BE2C (cell line): ENCODE data around the gene KMT2B. TPM values are rescaled to one million over a fixed set of nuclear protein-coding genes. Genes with fewer than 3 reads are reported as not detected.

ENCODE experiments used
- DNase-seq: peaks from one replicate; pipeline ENCODE4 v3.0.0-alpha.2; 2020
- H3K27me3 ChIP-seq: fragments of 250-450 bp; sonication (Bioruptor Pico); 2 replicates; pipeline ENCODE4 v1.5.1; 2020; ENCODE audit warnings: mild to moderate bottlenecking
- H3K36me3 ChIP-seq: fragments of 250-450 bp; sonication (Bioruptor Pico); 2 replicates; pipeline ENCODE4 v1.5.1; 2020; ENCODE audit warnings: mild to moderate bottlenecking
- H3K4me1 ChIP-seq: fragments of 250-450 bp; sonication (Bioruptor Pico); 2 replicates; pipeline ENCODE4 v1.5.1; 2020
- H3K4me3 ChIP-seq: 2 replicates; pipeline ENCODE4 v1.5.1; 2011; ENCODE audit warnings: low read depth, low read length
- H3K9me3 ChIP-seq: fragments of 250-450 bp; sonication (Bioruptor Pico); 2 replicates; pipeline ENCODE4 v1.5.1; 2020
- CTCF ChIP-seq: IDR thresholded peaks from 2 replicates; pipeline ENCODE4 v1.5.1; 2012; ENCODE audit warnings: mild to moderate bottlenecking, low read depth, low read length
- polyA plus RNA-seq: library from polyadenylated mRNA; unstranded; fragments of >200 nt; gene quantifications from one replicate; pipeline ENCODE4 v1.2.1, GENCODE V29; 2012; ENCODE audit warnings: low read depth, missing spikeins; ENCODE audit not compliant: insufficient read length, insufficient read depth

Gene KMT2B
- 162 TPM for polyA plus RNA-seq

GRCh38 chr19:35717665-35718344 is at the start of gene KMT2B:
KMT2B (plus strand) TSS chr19:35718003; CDS start chr19:35718019, 16 bp downstream.
- no peaks in the 10 kb centered on the region for H3K9me3 ChIP-seq
- no peaks in the 10 kb centered on the region for H3K27me3 ChIP-seq
- peaks cover 24% of the 10 kb centered on the region for H3K36me3 ChIP-seq
- no peaks in the 10 kb centered on the region; the same call in 1 of the 2 replicates for H3K4me1 ChIP-seq
- TF ChIP-seq CTCF: no peak
- no peak for DNase-seq
- H3K4me3 ChIP-seq: peak within 1 kb of the TSS; percentile 87

GRCh38 chr19:35669566-35669965 is 48.2 kb upstream of the KMT2B start:
- no peak for TF ChIP-seq CTCF
- no peak overlapping the region for H3K4me3 ChIP-seq
- peaks cover 64% of the 10 kb centered on the region for H3K27me3 ChIP-seq
- H3K4me1 ChIP-seq: no peaks in the 10 kb centered on the region
- DNase-seq: no peak
- no peaks in the 10 kb centered on the region for H3K9me3 ChIP-seq
- no peaks in the 10 kb centered on the region for H3K36me3 ChIP-seq

- DNase-seq: no peak
- no peak overlapping the region for H3K4me3 ChIP-seq
- H3K27me3 ChIP-seq: peaks cover 64% of the 10 kb centered on the region
- no peaks in the 10 kb centered on the region for H3K36me3 ChIP-seq
- TF ChIP-seq CTCF: no peak
- no peaks in the 10 kb centered on the region for H3K9me3 ChIP-seq
- no peaks in the 10 kb centered on the region for H3K4me1 ChIP-seq
These were observed 47.8 kb upstream of the KMT2B start for GRCh38 chr19:35669974-35670373.

GRCh38 chr19:35670686-35671085 is 47.1 kb upstream of the KMT2B start:
- Histone ChIP-seq H3K4me3 (no peak overlapping the region), H3K36me3 (no peaks in the 10 kb centered on the region), H3K9me3 (no peaks in the 10 kb centered on the region), H3K27me3 (peaks cover 67% of the 10 kb centered on the region), H3K4me1 (no peaks in the 10 kb centered on the region)
- TF ChIP-seq CTCF: no peak
- DNase-seq: no peak

- no peaks in the 10 kb centered on the region for H3K4me1 ChIP-seq
- no peaks in the 10 kb centered on the region for H3K36me3 ChIP-seq
- H3K9me3 ChIP-seq: no peaks in the 10 kb centered on the region
- TF ChIP-seq CTCF: no peak
- H3K4me3 ChIP-seq: no peak overlapping the region
- DNase-seq: no peak
- peaks cover 67% of the 10 kb centered on the region for H3K27me3 ChIP-seq
These were observed 46.0 kb upstream of the KMT2B start for GRCh38 chr19:35671818-35672217.

- Histone ChIP-seq H3K4me3 (peak overlapping the region; percentile 35), H3K4me1 (no peaks in the 10 kb centered on the region), H3K27me3 (peaks cover 54% of the 10 kb centered on the region), H3K36me3 (no peaks in the 10 kb centered on the region), H3K9me3 (no peaks in the 10 kb centered on the region)
- peak; percentile 33 for DNase-seq
- TF ChIP-seq CTCF: no peak
These were observed 44.5 kb upstream of the KMT2B start for GRCh38 chr19:35673121-35673804.
